Lung (tissue), 12 donors: ENCODE data around the gene GPC5. TPM values are rescaled to one million over a fixed set of nuclear protein-coding genes. Genes with fewer than 3 reads are reported as not detected.
A peak's percentile ranks its signal among the peaks of the same experiment; 100 is the strongest.
"Not testable (repeated sequence)": the region's sequence is repeated elsewhere in the genome, so short reads cannot be mapped to it uniquely, and the experiment has no call there.

ENCODE experiments used
- ATAC-seq: fragments of 200-7000 bp; cut with Tn5 transposase; one replicate; pipeline ENCODE4 v1.9.1; 2020; ENCODE audit warnings: moderate number of reproducible peaks; ENCODE audit not compliant: insufficient read depth, low FRiP score
- DNase-seq, 3 donors: peaks; one replicate each; pipeline ENCODE4 v3.0.0-alpha.2; 2013 to 2017
- H3K27ac ChIP-seq, 2 donors: one replicate each; pipeline ENCODE4 v1.5.1; 2013; ENCODE audit warnings: mild to moderate bottlenecking in 2 of 2, moderate library complexity in 2 of 2, control low read depth in 1 of 2, inconsistent platforms in 1 of 2, low read depth in 1 of 2, low read length in 1 of 2
- H3K27me3 ChIP-seq, 3 donors: one replicate each; pipeline ENCODE4 v1.5.1; 2013; ENCODE audit warnings: low read length in 2 of 3; ENCODE audit not compliant: control insufficient read depth in 3 of 3, insufficient read depth in 3 of 3
- H3K36me3 ChIP-seq, 4 donors: one replicate each; pipeline ENCODE4 v1.5.1; 2013; ENCODE audit warnings: low read length in 4 of 4, mild to moderate bottlenecking in 1 of 4, moderate library complexity in 1 of 4; ENCODE audit not compliant: control insufficient read depth in 4 of 4, insufficient read depth in 4 of 4
- H3K4me1 ChIP-seq, 5 donors: one replicate each; pipeline ENCODE4 v1.5.1; 2013; ENCODE audit warnings: low read length in 5 of 5, mild to moderate bottlenecking in 2 of 5, moderate library complexity in 1 of 5; ENCODE audit not compliant: control insufficient read depth in 5 of 5, insufficient read depth in 5 of 5
- H3K4me3 ChIP-seq: one replicate; pipeline ENCODE4 v1.5.1; 2013; ENCODE audit warnings: mild to moderate bottlenecking, control low read depth, moderate library complexity
- H3K9ac ChIP-seq, 2 donors: one replicate each; pipeline ENCODE4 v1.5.1; 2013; ENCODE audit warnings: low read length in 2 of 2, control low read depth in 1 of 2; ENCODE audit not compliant: insufficient read depth in 1 of 2
- H3K9me3 ChIP-seq, 4 donors: one replicate each; pipeline ENCODE4 v1.5.1; 2013; ENCODE audit warnings: low read length in 3 of 4, mild to moderate bottlenecking in 1 of 4, moderate library complexity in 1 of 4; ENCODE audit not compliant: control insufficient read depth in 4 of 4, insufficient read depth in 3 of 4
- WGBS, 2 donors: extraction: QIAGEN DNeasy Blood & Tissue Kit; methylation state at CpG; one replicate each; pipeline ENCODE4 v1.1.7; 2013; 5-methylcytosine and 5-hydroxymethylcytosine counted together
- polyA plus RNA-seq, 2 donors: library from polyadenylated mRNA; stranded (reverse); fragments of 200-250 nt; gene quantifications; one replicate each; pipeline ENCODE4 v1.2.1, GENCODE V29; 2013
- total RNA-seq, 2 donors: library from RNA; depleted of rRNA in 1 of 2; stranded (reverse); fragments of >200 nt in 1 of 2; gene quantifications; one replicate each; pipeline ENCODE4 v1.2.1, GENCODE V29; 2014 to 2021
- TF ChIP-seq, protein P1 (sequence below): IDR thresholded peaks from 2 replicates; pipeline ENCODE4 v1.5.1; 2012; ENCODE audit warnings: mild to moderate bottlenecking; ENCODE audit errors: control extremely low read depth, extremely low read depth
- donor health status: control.
- donor health status: control.
- donor health status: Bipolar disorder and iron deficiency.
- donor health status: healthy.
- donor health status: DM: yes; HTN: yes; CAD: no.

GPC5 gene
- total and polyA plus RNA-seq, 4 donors, result 0.55 to 37.3 (median 4.4) TPM

DNA sequence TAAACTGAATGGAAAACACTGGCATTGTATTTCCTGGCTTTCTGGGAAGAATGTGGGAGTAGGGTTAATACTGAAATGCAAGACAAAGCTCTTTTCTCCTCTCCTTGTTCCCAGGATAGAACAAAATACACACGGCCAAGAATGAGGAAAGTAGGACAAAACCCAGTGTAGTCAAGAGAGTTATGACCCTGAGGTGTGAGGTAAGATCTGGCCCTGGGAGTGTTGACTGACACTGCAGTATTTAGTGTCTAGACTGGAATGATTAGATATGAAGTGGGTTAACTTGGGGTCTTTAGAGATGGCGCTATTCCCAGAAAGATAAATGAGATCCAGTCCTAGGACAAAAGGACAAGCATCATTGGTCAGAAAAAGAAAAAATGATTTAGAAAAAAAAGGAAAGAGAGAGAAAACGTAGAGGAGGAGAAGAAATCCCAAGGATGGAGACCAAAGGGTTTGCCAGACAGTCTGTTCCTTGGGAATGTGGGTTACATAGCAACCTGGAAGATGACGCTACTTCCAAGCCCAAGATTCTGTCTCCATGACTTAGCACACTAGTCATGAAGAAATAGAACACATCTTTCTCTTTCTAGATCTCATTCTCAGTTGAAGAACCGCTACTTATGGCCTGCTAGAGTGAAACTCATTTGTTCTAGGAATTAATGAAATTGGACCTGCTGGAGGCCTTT, 1284.6 kb downstream of the GPC5 start:
- H3K9ac ChIP-seq, result no peak overlapping the region
- DNase-seq (peak in 1 of 3 donors; percentile 11), ATAC-seq (no peak)
- no peaks in the 10 kb centered on the region for H3K27me3 ChIP-seq
- no peak overlapping the region for H3K4me3 ChIP-seq
- WGBS, 2 donors, result 65 to 76% methylated on average over 5 of the region's 5 CpGs
- no peaks in the 10 kb centered on the region for H3K4me1 ChIP-seq
- H3K27ac ChIP-seq, result no peak overlapping the region
- H3K36me3 ChIP-seq, result no peaks in the 10 kb centered on the region
- TF ChIP-seq, protein P1, sequence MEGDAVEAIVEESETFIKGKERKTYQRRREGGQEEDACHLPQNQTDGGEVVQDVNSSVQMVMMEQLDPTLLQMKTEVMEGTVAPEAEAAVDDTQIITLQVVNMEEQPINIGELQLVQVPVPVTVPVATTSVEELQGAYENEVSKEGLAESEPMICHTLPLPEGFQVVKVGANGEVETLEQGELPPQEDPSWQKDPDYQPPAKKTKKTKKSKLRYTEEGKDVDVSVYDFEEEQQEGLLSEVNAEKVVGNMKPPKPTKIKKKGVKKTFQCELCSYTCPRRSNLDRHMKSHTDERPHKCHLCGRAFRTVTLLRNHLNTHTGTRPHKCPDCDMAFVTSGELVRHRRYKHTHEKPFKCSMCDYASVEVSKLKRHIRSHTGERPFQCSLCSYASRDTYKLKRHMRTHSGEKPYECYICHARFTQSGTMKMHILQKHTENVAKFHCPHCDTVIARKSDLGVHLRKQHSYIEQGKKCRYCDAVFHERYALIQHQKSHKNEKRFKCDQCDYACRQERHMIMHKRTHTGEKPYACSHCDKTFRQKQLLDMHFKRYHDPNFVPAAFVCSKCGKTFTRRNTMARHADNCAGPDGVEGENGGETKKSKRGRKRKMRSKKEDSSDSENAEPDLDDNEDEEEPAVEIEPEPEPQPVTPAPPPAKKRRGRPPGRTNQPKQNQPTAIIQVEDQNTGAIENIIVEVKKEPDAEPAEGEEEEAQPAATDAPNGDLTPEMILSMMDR, result no peak
- H3K9me3 ChIP-seq, result no peaks in the 10 kb centered on the region

GRCh38 chr13:92694047-92694446, 1295.6 kb downstream of the GPC5 start:
- ATAC-seq (no peak), DNase-seq (no peak)
- peaks cover 0 to 6% (median 0%) of the 10 kb centered on the region in 4 donors for H3K9me3 ChIP-seq
- H3K27me3 ChIP-seq, result no peaks in the 10 kb centered on the region
- no peak overlapping the region for H3K27ac ChIP-seq
- no peak overlapping the region for H3K4me3 ChIP-seq
- no peaks in the 10 kb centered on the region for H3K4me1 ChIP-seq
- TF ChIP-seq, protein P1, result no peak
- no peaks in the 10 kb centered on the region for H3K36me3 ChIP-seq
- no peak overlapping the region for H3K9ac ChIP-seq

DNA sequence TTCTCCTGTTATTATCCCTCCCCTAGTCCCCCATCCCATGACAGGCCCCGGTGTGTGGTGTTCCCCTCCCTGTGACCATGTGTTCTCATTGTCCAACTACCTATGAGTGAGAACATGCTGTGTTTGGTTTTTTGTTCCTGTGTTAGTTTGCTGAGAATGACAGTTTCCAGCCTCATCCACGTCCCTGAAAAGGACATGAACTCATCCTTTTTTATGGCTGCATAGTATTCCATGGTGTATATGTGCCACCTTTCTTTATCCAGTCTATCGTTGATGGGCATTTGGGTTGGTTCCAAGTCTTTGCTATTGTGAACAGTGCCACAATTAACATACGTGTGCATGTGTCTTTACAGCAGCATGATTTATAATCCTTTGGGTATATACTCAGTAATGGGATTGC, 1297.4 kb downstream of the GPC5 start:
- not testable (repeated sequence) for H3K4me3 ChIP-seq, H3K9ac ChIP-seq, ATAC-seq, H3K36me3 ChIP-seq, DNase-seq, H3K9me3 ChIP-seq, H3K27me3 ChIP-seq, H3K27ac ChIP-seq, H3K4me1 ChIP-seq
- 86 to 88% methylated on average over 4 of the region's 4 CpGs for WGBS, 2 donors

- H3K4me3 ChIP-seq, result no peak overlapping the region
- H3K4me1 ChIP-seq, result peaks cover 0 to 11% (median 0%) of the 10 kb centered on the region in 5 donors
- H3K9ac ChIP-seq, result no peak overlapping the region
- no peaks in the 10 kb centered on the region for H3K27me3 ChIP-seq
- DNase-seq (peak; percentile 14 to 70 (median 63)), ATAC-seq (no peak)
- WGBS, 2 donors, result 55 to 66% methylated on average over 6 of the region's 6 CpGs
- H3K36me3 ChIP-seq, result no peaks in the 10 kb centered on the region
- no peak overlapping the region for H3K27ac ChIP-seq
- TF ChIP-seq, protein P1, result no peak
- H3K9me3 ChIP-seq, result peaks cover 0 to 6% (median 0%) of the 10 kb centered on the region in 4 donors
These were observed 1318.3 kb downstream of the GPC5 start for GRCh38 chr13:92716749-92717148.
